ENCODE data around the gene NARS2.

DNA sequence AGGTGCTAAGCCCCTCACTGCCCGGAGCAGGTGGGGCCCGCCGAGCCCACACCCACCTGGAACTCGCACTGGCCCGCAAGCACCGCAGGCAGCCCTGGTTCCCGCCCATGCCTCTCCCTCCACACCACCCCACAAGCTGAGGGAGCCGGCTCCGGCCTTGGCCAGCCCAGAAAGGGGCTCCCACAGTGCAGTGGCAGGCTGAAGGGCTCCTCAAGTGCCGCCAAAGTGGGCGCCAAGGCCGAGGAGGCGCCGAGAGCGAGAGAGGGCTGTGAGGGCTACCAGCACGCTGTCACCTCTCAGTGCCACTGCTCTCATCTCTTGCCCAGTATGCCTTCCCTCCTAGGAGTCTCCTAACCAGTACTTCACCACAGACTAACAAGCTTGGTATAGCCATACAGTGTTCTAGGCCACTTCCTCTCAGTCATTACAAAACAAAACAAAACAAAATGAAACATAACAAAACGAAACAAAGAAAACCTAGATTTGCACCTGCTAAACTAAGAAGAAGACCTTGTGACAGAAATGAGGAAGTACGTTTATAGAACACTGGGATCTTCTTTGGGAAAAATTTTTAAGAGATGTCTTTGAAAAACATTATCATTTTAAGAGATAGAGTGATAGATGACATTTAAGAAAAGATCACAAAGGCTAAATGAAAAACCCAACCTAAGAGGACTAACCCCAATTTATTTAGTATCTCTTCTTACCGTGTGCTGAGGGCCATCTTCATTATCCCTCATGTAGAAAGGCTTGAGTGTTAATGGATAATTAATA lies 109.3 kb downstream of the NARS2 start:
- TF ChIP-seq, protein P1, sequence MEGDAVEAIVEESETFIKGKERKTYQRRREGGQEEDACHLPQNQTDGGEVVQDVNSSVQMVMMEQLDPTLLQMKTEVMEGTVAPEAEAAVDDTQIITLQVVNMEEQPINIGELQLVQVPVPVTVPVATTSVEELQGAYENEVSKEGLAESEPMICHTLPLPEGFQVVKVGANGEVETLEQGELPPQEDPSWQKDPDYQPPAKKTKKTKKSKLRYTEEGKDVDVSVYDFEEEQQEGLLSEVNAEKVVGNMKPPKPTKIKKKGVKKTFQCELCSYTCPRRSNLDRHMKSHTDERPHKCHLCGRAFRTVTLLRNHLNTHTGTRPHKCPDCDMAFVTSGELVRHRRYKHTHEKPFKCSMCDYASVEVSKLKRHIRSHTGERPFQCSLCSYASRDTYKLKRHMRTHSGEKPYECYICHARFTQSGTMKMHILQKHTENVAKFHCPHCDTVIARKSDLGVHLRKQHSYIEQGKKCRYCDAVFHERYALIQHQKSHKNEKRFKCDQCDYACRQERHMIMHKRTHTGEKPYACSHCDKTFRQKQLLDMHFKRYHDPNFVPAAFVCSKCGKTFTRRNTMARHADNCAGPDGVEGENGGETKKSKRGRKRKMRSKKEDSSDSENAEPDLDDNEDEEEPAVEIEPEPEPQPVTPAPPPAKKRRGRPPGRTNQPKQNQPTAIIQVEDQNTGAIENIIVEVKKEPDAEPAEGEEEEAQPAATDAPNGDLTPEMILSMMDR (conservative IDR thresholded peaks at IDR 0.05 in 1 of 2, IDR thresholded peaks at IDR 0.05 in 1 of 2; ENCODE audit: low read depth in 1 of 2, low read length in 2 of 2) = no peak
- no peak for TF ChIP-seq EZH2 (IDR thresholded peaks at IDR 0.05; ENCODE audit: low read length, missing control alignments)

Measured in fibroblast of lung (primary cell).